ENCODE measurements around the gene TCAP.
"Not testable (repeated sequence)": the region's sequence is repeated elsewhere in the genome, so short reads cannot be mapped to it uniquely, and the experiment has no call there.

The TCAP gene

GRCh38 chr17:39704821-39705551 is 39.8 kb downstream of the TCAP start:
- no peak for DNase-seq (ENCODE audit: low read depth in 2 of 2)

- no peak for DNase-seq (ENCODE audit: low read depth in 2 of 2)
Observed at GRCh38 chr17:39705786-39706348, 40.7 kb downstream of the TCAP start.

- DNase-seq (ENCODE audit: low read depth in 2 of 2), result no peak
Observed at GRCh38 chr17:39706383-39706782, 41.2 kb downstream of the TCAP start.

GRCh38 chr17:39706921-39707337 is 41.8 kb downstream of the TCAP start:
- no peak for DNase-seq (ENCODE audit: low read depth in 2 of 2)

- DNase-seq (ENCODE audit: low read depth in 2 of 2), result no peak
Observed at GRCh38 chr17:39709319-39709997, 44.3 kb downstream of the TCAP start.

GRCh38 chr17:39709998-39710964 is 45.1 kb downstream of the TCAP start:
- no peak for DNase-seq (ENCODE audit: low read depth in 2 of 2)

- DNase-seq (ENCODE audit: low read depth in 2 of 2), result not testable (repeated sequence)
Observed at GRCh38 chr17:39711071-39711470, 45.9 kb downstream of the TCAP start.

- no peak for DNase-seq (ENCODE audit: low read depth in 2 of 2)
Observed at GRCh38 chr17:39711851-39712250, 46.7 kb downstream of the TCAP start.

GRCh38 chr17:39714234-39714633 is 49.1 kb downstream of the TCAP start:
- DNase-seq (ENCODE audit: low read depth in 2 of 2), result no peak

- no peak for DNase-seq (ENCODE audit: low read depth in 2 of 2)
Observed at GRCh38 chr17:39715375-39716072, 50.4 kb downstream of the TCAP start.
